ENCODE results near the gene SEC22A.

Gene SEC22A

GRCh38 chr3:123321806-123322205 lies 120.1 kb downstream of the SEC22A start:
- no peak for FAIRE-seq
- no peak for TF ChIP-seq POLR2A (IDR thresholded peaks at IDR 0.05; ENCODE audit: low read depth, low read length)

GRCh38 chr3:123322866-123323265 lies 121.1 kb downstream of the SEC22A start:
- TF ChIP-seq POLR2A (IDR thresholded peaks at IDR 0.05; ENCODE audit: low read depth, low read length): no peak
- FAIRE-seq (no peak), DNase-seq (ENCODE audit: insufficient read length, low spot score) (no peak)

More at GRCh38 chr3:123321806-123322205, 120.1 kb downstream of the SEC22A start:
- DNase-seq (ENCODE audit: insufficient read length, low spot score): no peak
